SU-DHL-6 (cell line): ENCODE data around the gene VPS41.

Experiments
- EZH2phosphoT487 ChIP-seq: fragments of 200-600 bp; sonication (generic), shearing (Covaris generic); conservative IDR thresholded peaks from 2 replicates; pipeline ENCODE4 v1.6.1; 2018; ENCODE audit warnings: mild to moderate bottlenecking, antibody characterized with exemption, low read length, moderate library complexity, mixed read lengths
- TF ChIP-seq, protein P1 (sequence below): fragments of 200-600 bp; sonication (generic); IDR thresholded peaks from one replicate; pipeline ENCODE4 v1.5.1; 2017; ENCODE audit warnings: antibody characterized with exemption, mild to moderate bottlenecking, low read length, moderate library complexity; ENCODE audit not compliant: insufficient read depth, poor library complexity, severe bottlenecking

DNA sequence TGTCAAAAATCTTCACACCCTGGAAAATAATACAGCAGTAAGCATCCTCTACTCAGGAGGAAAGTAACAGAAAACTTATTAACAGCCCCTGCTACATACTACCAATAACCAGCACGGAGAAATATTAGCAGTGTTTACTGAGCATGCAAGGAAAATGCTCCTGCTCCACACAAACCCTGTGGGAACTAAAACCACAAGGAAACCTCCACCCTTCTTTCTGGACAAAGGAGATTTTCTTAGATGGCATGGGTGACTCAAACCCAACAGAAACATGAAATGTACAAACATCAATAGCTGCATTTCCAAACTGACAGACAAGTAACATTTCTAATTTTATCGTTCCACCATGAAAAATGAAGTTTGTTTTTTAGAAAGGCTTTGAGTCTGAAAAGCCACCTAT, 113.4 kb downstream of the VPS41 start:
- TF ChIP-seq, protein P1, sequence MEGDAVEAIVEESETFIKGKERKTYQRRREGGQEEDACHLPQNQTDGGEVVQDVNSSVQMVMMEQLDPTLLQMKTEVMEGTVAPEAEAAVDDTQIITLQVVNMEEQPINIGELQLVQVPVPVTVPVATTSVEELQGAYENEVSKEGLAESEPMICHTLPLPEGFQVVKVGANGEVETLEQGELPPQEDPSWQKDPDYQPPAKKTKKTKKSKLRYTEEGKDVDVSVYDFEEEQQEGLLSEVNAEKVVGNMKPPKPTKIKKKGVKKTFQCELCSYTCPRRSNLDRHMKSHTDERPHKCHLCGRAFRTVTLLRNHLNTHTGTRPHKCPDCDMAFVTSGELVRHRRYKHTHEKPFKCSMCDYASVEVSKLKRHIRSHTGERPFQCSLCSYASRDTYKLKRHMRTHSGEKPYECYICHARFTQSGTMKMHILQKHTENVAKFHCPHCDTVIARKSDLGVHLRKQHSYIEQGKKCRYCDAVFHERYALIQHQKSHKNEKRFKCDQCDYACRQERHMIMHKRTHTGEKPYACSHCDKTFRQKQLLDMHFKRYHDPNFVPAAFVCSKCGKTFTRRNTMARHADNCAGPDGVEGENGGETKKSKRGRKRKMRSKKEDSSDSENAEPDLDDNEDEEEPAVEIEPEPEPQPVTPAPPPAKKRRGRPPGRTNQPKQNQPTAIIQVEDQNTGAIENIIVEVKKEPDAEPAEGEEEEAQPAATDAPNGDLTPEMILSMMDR = no peak
- no peak for TF ChIP-seq EZH2phosphoT487
